Activated T-helper 1 cell treated with anti-CD3 and anti-CD28 coated beads, Interleukin-2, amount 50 U/mL, for 16 hours (primary cell): ENCODE measurements around the gene GSTK1.
A peak's percentile ranks its signal among the peaks of the same experiment; 100 is the strongest.
"Not testable (repeated sequence)": the region's sequence is repeated elsewhere in the genome, so short reads cannot be mapped to it uniquely, and the experiment has no call there.

ENCODE experiments used
- DNase-seq, 2 donors: peaks; one replicate each; pipeline ENCODE4 v3.0.0-alpha.2; 2020; ENCODE audit warnings: low read depth in 1 of 2, low spot score in 1 of 2

The GSTK1 gene

DNA sequence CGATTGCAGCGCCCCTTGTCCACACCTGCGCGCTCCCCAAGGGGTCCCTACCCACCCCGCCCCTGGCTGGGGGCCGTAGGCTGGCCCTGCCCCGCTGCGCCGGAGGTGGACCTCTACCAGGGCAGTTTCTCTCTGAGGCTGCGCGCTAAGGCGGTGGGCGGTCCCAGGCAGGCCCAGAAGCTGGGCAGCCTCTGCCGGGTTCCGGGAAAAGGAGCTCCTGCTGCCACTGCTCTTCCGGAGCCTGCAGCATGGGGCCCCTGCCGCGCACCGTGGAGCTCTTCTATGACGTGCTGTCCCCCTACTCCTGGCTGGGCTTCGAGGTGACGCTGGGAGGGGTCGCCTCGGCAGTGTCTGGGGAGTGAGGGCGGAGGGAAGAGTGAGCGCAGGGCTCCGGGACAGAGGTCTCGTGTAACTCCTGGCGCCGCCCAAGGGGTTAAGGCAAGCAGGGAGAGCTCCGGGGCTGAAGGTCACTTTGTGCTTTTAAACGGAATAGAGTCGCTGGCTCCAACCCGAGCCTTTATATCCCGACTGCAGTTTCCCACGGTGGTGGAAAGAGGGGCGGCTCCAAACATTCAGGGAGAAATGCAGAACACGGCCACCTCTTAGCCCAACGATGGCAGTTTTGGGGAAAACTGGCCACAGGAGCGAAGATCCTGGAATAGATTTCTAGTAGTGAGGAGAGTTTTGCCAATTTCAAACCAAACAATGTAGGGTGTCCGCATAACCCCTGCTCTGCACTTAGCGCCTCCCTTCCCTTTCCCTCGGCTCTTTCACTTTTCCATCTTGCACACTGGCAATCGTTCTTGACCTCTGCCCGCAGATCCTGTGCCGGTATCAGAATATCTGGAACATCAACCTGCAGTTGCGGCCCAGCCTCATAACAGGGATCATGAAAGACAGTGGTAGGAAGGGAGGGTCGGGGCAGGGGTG is at the start of gene GSTK1:
GSTK1 (plus strand) TSS at position 176 of the 930 bp plus-strand sequence; CDS start at position 249, 73 bp downstream.
- DNase-seq, result peak; percentile 55 to 75

DNA sequence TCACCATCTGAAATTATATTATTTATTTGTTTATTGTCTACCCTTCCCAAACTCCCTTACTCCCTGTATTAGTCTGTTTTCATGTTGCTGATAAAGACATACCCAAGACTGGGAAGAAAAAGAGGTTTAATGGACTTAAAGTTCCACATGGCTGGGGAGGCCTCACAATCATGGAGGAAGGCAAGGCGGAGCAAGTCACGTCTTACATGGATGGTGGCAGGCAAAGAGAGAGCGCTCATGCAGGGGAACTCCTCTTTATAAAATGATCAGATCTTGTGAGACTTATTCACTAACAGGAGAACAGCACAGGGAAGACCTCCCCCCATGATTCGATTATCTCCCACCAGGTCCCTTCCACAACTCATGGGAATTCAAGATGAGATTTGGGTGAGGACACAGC is 49.8 kb upstream of the GSTK1 start:
- not testable (repeated sequence) for DNase-seq

DNA sequence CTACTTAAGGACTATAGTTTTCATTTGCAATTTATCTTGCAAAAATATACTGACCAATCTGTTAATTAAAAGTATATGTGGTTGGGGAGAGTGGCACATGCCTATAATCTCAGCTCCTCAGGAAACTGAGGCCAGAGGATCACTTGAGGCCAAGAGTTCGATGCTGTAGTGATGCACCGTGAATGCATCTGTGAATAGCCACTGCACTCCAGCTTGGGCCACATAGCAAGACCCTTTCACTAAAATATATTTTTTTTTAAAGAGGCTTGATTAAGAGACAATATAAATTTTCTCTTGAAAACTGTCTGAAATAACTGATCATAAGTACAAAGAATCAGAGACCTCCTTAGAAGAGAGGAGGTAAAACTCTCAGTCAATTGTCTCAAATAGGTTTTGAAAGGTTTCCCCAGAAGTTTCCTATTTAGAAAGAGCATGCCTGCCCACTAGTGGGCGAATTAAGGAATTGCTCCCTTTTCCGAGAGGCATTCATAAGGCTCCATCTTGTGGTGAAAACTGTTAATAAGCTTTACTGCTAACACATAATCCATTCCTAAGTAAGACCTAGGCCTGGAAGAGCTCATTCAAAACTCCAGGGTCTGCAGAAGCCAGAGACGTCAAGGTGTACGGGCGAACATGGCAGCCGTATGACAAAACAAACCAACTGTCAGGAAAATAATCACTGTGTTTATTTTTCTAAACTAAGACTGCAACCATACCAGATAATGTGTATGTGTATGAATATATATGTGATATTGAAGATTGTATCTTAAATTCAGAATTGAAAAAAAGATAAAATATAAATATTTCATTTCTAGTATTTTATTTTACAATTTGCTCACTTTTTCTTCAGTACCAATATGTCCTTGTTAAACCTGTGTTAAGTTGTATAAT is 48.2 kb upstream of the GSTK1 start:
- peak in 1 of 2 donors; percentile 23 for DNase-seq

DNA sequence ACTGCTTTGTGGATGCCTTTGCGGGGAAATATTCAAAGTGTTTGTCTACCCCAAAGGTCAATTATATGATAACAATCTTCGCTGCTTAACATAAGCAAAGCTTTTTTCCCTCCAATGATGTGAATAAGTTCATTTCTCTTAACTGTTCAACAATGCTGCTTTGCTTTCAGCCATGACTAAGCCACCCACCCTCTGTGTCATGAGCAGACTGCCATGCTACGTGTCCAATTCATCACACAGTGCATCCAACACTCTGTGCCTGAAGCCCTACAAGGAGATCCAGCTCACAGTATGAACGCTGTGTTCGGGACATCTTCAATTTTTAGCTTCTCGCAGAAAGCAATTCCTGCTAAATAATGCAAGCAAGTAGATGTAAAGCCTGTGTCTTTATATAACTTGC is 47.1 kb upstream of the GSTK1 start:
- DNase-seq, result no peak

DNA sequence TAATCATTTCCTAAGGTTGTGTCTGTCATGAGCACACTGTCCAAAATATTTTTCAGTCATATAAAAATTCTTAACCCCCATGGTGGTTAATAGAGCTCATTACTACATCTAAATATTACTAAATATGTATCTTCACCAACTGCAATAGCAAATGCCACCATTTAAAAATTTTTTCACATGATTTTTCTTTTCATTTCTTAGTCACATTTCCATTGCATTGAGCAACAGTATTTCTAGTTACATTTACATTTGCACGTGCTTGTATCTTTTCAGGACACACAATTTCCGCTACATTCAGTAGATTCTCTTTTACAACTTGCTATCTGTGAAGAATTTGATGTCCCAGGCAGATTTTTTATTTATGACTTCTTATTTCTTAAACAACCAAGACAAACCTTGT is 46.6 kb upstream of the GSTK1 start:
- DNase-seq, result no peak

DNA sequence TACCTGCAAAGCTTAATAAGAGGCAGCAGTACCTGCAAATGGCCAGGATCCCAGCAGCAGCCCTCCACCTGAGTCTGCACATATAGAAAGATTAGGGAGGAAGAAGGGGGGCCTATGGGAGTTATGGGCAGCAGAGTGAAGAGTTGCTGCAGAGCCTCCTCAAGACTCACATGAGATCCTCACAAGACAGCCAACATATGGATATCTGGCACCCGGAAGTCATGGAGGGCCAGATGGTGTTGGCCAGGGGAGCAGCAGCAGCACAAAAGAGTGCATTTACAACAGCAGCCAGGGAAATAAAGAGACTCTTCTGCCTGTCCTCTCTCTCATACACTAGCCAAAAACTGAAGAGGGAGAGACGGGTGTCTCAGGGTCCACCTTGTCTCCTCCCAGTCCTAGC is 45.4 kb upstream of the GSTK1 start:
- DNase-seq, result no peak

DNA sequence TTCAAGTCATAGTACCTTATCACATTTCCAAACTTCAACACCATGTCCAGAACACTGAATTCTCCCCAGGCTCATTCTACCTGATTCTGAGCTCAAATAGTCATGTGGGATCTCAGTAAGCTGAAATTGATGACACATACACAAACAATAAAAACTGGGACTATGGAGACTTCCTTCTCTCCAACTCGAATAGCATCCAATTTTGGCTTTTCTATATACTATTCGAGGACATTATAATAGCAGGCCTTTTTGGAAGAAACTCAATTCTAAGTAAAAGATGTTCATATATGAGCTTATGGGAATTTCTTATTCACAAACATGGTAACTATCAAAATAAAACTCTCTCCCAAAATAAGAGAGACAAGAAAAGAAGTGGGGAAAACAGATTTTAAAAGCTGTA is 42.0 kb upstream of the GSTK1 start:
- no peak for DNase-seq

DNA sequence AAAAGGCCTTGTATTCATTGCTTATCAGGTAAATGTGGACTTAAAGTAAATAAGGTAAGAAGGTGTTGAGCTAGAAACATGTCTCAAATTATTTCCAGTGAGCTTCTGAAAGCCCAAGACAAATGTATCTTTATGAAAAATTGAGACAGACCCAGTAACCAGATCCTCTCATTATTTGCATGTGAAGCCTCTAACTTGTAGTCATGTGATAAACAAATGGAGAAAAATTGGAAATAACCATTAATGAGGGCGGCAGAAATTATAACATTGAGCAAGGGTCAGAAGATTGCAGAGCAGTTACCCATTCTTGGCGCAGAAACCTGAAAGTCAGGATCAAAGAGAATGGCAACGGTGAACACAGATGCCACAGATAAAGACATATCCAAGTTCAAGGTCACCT is 41.5 kb upstream of the GSTK1 start, which contains the start of gene TAS2R40:
TAS2R40 (plus strand) TSS at position 301 of the 400 bp plus-strand sequence; CDS start at position 343, 42 bp downstream.
- no peak for DNase-seq

DNA sequence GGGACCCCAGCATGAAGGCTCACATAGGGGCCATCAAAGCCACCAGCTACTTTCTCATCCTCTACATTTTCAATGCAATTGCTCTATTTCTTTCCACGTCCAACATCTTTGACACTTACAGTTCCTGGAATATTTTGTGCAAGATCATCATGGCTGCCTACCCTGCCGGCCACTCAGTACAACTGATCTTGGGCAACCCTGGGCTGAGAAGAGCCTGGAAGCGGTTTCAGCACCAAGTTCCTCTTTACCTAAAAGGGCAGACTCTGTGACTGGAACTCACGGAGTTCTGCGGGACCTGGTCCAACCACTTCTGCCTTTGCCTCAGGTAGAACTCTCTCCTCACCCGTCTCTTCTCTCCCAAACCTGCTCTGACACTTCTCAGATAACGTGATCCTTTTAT is 40.5 kb upstream of the GSTK1 start:
- DNase-seq, result no peak

DNA sequence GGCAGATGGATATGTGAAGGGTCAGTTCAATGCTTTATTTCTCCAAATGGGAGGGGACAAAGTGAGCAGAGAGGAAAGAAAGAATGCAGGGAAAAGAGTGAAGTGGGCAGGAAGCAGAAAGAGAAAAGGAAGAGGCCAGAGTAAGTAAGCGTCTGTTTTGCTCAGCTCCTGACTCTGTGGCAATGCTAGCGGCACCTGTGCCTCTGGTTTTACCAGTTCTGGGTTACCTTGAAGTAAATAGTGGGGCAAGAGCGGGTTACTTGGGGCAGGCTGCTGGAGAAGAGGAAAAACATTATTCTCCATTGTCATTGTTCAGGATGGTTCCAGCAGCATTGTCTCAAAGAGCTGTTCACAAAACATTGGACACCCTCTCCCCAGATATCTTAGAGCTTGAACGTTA is 39.5 kb upstream of the GSTK1 start:
- no peak for DNase-seq

DNA sequence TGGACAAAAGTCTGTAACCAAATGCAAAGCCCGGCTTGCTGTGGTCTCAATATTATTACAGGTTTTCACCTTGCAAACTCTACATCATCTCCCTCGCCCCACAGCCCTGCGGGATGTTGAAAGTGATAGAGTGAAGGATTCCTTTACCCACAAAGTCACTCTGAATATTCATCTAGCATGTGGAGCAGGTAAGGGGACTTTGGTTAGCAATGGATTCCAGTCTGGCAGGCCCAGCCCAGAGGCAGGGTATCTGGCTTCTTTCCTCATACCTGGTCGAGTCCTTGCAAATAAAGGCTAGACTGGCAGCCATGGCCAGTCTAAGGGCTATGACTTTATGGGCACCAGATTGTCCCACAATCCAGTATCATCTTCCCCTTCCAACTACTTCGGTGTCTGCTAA is 38.2 kb upstream of the GSTK1 start:
- DNase-seq, result no peak

DNA sequence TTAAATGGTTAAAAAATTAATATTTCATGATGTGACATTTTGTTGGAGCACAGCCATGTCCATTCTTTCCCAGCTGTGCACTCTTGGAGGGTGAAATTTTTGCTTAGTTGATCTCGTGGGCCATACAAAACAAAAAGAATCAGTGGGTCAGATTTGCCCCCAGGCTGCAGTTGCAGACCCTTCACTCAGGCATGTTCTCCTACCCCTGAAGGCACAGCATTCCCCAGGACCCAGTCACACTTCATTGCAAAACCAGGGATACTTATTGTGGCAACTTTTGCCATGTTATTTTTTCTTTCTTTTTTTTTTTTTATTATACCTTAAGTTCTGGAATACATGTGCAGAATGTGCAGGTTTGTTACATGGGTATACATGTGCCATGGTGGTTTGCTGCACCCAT is 35.4 kb upstream of the GSTK1 start:
- no peak for DNase-seq

DNA sequence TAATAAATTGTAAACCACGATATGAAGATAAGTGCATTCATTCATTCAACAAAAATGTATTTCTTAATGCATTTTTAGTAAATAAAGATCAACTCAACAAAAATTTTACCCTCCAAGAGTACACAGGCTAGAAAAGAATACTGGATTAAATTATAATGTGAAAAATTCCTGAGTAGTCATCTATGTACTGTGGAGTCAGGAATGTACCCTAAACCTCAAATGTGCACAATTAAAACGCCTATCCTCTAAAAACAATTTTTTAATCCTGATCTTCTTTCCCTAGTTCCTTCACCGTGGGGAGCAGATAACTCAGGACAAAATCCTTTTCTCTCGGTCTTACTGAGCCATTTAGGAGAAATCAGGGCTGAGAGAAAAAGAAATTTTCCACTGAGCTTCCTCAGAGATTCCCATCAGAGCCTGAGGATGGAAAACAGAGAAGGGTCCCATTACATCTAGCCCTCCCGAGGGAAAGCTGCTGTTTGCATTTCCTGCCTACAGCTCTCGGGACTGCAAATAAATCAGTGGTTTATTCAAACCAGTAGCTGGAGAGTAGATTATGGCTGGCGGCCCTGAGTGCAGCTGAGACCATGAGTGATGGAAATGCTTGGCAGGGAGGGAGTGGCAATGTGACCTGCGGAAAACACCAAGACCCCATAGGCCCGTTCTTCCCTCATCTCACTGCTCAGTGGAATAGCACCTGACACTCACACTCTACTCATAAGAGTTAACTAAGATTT is 34.0 kb upstream of the GSTK1 start:
- no peak for DNase-seq

DNA sequence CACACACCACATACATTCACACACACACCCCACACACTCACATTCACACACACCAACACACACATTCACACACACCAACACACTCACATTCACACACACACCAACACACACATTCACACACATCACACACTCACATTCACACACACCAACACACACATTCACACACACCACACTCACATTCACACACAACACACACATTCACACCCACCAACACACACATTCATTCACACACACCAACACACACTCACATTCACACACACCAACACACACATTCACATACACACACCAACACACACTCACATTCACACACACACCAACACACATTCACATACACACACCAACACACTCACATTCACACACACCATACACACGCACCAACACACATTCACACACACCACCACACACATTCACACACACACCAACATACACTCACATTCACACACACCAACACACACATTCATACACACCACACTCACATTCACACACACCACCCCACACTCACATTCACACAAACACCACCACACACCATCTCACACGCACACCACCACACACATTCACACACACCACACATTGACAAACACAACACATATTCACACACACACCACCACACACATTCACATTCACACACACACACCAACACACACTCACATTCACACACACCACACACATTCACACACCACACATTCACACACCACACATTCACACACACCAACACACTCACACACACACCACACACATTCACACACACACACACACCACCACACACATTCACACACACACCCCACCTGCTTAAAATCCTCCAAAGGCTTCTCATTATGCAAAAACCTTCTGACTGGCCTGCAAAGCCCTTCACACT is 32.4 kb upstream of the GSTK1 start:
- DNase-seq, result no peak

DNA sequence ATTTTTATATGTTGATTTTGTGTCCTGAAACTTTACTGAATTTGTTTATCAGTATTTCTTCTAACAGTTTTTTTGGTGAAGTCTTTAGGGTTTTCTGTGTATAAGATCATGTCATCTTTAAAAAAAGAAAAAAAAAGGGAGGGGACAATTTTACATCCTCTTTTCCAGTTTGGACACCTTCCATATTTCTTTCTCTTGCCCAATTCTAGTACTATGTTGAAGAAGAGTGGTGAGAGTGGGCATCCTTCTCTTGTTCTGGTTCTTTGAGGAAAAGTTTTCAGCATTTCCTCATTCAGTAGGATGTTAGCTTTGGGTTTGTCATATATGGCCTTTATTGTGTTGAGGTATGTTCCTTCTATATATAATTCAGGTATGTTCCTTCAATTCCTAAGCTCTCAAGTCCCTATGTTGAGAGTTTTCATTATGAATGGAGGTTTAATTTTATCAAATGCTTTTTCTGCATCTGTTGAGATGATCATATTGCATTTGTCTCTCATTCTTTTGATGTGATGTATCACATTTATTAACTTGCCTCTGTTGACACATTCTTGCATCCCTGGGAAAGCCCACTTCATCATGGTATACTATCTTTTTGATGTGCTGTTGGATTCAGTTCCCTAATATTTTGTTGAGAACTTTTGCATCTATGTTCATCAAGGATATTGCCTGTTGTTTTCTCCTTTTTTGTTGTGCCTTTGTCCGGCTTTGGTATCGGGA is 29.3 kb upstream of the GSTK1 start:
- DNase-seq, result no peak

DNA sequence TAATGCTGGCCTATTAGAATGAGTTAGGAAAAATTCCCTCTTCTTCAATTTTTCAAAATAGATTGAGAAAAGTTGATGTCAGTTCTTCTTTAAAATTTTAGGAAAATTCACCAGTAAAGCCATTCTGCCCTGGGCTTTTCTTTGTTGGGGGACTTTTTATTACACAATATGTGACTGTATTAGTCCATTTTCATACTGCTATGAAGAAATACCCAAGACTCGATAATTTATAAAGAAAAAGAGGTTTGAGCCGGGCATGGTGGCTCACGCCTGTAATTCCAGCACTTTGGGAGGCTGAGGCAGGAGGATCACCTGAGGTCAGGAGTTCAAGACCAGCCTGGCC is 28.7 kb upstream of the GSTK1 start:
- DNase-seq, result no peak

DNA sequence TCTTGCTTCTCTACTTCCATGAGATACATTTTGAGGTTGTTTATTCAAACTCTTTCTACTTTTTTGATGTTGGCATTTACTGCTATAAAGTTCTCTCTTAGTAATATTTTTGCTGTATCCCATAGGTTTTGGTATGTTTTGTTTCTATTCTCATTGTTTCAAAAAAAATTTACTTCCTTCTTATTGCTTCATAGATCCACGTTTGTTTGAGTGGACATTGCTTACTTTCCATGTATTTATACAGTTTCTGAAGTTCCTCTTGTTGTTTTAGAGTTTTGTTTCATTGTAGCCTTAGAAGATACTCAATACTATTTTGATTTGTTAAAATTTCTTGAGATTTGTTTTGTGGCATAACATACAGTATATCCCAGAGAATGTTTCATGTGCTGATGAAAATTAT is 27.7 kb upstream of the GSTK1 start:
- DNase-seq, result no peak

DNA sequence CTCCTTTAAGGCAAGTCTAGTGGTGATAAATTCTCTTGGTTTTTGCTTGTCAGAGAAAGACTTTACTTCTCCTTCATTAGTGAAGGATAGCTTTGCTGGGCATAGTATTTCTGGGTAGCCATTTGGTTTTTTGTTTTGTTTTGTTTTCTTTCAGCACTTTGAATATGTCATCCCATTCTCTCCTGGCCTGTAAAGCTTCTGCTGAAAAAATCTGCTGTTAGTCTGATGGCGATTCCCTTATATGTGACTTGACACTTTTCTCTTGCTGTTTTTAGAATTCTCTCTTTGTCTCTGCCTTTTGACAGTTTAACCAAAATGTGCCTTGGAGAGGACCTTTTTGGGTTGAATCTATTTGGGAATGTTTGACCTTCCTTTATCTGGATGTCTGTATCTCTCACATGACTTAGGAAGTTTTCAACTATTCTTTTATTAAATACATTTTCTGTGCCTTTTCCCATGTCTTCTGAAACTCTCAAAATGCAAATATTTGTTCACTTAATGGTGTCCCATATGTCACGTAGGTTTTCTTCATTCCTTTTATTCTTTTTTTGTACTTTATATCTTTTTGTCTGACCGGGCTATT is 26.7 kb upstream of the GSTK1 start:
- DNase-seq, result no peak

DNA sequence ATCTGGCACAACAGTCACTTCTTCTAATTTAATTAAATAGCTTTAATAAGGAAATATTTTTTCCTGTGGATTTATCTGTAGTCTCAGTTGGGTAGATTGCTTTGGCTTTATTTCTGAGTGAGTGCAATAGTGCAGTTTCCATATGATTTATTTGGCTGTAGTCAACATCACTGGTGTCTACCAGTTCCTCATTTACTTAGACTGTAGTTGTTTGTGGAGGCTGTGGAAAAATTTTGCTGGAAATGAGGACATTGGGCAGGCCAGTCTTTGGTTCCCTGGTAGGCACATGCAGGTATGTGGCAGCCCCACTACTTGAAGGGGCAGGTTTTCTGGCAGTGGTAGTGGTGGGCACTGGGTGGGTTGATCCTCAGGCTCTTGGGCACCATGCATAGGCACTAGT is 25.9 kb upstream of the GSTK1 start:
- no peak for DNase-seq
